IPS DF 4.7 (cell line): ENCODE data around the gene PRKACA.

ENCODE experiments used
- DNase-seq: peaks from one replicate; pipeline ENCODE4 v3.0.0-alpha.2; 2013; ENCODE audit warnings: low spot score; ENCODE audit errors: extremely low read depth

PRKACA gene

DNA sequence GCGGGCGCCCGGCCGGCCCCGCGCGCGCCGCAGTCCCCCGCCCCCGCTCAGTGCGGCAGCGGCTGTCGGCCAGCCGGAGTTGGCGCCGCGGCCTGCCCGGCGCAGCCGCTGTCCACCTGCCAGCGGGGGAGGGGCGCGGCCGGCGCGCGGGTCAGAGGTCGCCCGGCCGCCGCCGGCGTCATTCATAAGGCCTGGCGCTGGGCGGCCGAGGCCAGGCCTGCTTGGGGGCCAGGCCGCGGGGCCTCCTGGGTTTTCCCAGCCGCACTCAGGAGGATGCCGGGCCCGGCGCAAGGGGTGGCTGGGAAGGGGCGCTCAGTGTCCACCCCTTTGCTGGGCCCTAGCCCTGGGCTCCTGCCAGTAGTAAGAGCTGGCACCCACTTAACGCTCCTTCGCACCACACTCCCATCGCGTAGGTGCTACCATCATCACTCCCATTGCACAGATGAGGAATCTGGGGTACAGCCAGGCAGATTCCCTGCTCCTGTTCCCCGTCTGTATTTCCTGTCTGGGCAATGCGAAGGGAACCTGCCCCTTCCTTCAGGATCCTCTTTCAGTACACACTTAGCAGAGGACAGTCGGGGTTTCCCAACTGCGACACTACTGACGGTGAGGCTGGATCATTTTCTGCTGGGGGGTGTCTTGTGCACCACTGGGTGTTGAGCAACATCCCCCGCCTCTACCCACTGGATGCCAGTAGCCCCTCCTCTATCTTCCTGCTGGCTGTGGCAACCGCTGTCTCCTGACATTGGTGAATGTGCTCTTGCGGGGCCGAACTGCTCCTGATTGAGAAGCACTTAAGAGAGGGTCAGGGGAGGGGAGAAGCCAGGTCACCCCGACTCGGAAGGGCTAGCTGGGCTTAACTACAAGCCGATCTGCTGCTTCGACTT lies 846 bp upstream of the PRKACA start:
- DNase-seq, result no peak

DNA sequence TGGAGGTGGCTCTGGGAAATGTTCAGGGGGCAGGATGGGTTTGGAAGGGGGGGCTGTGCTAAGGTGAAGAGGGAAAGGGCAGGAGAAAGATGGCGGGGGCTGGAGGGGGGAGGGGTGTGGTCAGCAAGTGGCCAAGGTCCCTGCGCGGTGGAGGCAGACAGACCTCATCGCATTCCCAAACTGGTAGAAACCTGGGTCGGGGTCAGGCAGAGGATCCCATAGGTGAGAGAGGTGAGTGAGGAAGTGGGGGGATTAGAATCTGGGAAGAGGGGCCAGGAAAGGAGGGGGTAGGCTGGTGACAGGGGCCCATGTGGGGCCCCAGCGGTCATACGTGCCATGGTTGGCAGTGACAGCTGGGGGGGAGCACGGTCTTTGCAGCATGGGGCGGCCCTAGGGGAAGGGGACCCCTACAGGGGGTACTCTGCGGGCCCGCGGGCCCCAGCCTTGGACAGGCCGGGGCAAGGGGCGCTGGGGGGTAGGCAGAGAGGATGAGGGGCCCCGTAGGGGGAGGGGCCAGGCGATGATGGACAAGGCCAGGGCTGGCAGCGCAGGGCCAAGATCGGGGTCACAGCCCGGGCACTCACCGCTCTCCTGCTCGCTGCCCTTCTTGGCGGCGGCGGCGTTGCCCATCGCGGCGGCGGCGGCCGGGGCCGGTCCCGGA lies 514 bp downstream of the PRKACA start:
- no peak for DNase-seq

DNA sequence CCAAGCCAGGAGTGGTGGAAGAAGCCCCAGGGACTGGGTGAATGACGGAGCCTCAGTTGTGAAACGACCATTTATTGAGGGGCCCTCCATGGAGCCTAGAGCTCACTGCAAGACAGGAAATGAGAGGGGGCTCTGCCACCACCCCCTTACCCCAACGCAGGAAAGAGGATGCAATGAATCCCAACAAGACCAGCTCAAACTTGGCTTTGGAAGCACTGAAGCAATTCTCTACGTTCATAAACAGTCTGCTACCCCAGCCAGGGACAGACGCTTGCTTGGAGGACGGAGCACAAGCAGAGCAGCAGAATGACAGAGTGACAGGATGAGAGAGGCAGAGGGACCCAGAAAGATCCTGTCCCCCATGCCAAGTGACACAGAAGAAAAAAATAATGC lies 1.0 kb downstream of the PRKACA start:
- no peak for DNase-seq

DNA sequence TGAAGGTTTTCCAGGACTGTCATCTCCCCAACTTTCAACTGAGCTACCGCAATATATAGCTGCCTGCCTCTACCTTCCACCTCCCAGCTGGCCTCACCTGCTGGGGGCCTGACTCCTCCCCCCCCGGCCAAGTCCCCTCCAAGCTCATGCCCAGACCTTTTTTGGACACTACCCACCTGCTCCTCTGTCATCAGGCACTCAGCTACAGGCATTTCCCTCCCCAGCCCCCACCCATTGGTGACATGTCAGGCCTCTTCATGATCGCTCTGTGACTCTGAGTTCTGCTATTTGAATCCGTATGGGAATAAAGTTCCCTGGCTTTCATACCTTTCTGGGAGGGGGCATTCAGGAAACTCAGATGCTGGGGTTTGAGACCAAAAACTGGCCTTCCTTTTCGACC lies 1.8 kb downstream of the PRKACA start:
- no peak for DNase-seq

DNA sequence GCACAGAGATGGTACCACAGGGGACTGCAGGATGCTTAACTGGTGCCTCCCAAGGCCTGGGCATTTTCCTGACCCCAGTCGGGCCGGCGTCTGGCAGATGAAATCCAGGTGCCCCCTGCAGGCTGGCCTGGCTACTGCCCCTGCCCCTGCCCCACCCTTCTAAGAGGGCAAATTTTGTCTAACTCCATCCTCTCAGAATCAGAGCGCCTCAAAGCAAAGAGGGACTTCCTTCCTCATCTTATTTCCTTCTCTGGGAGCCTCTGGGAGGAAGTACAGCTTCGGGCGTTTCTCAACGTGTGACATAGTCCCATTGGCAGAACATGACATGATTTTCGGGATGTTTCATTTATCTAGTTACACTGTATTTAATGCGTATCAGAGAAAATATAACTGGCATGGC lies 2.7 kb downstream of the PRKACA start:
- no peak for DNase-seq

DNA sequence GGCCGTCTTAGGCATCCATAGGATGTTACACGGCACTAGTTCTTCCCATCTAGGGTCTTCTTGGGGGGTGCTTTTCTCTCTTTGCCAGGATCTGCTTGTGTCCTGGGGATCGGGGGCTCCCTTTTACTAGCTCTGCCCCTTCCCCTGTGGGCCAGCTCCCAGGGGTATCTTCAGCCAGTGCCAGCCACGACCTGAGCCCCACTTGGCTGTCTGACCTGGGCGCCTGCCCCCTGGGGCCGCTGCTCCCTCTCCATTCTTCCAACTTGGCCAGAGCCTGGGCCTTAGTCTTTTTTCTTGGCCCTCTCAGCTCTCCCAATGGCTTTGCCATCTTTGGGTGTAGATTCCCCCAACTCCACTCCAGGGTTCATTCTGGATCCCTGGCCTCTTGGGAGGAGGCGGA lies 3.1 kb downstream of the PRKACA start:
- DNase-seq, result no peak

DNA sequence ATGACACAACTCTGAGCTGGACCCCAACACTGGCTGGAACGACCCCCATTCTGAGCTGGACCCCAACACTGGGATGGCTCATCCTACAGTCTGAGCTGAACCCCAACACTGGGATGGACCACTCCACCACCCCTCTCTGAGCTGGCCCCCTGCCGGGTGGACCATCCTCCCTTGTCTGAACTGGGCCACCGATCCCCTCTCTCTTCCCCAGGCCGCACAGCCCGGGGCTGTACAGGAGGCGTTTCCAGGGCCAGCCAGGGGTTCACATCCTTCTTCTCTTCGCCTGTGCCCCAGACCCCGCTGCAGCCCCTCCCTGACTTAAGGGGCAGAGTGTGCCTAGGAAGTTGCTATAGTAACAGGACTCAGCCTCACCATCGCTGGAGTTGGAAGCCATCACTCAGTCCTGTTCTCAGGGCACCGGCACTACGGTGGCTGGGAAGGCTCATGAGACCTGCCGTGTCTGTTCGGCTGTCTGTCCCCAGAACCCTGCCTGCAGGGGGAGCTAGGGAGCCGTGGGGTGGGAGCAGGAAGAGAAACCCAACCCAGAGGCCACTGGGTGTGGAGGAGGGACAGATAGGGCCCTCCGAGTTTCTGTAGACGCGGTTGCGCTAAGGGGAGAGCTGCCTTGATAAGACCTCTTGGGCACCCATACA lies 3.7 kb downstream of the PRKACA start:
- no peak for DNase-seq

DNA sequence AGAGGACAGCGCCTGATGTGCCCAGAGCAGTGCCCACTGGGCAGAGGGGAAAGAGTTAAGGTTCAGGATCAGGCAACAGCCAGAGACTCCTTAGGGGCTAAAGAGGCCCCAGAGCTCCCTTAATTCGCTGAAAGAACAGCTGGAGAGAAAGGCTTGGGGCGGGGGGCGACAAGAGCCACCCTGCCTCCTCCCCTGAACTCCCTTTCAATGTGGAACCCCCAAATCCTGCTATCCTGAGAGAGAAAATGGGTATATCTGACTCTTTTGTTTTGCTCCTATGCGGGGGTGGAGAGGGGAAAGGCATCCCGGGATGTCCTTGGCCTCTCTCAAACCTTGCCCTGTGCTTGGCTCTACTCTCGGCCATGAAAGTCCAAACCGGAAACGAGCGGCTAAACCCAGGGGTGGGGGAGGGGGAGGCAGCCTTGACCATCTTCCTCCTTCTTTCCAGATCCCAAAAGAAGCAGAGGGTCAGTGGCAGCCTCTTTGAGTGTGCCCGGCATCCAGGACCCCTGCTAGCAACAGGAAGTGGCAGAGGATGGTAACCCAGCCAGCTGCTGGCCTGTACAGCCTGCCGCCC lies 4.7 kb downstream of the PRKACA start:
- DNase-seq, result no peak

DNA sequence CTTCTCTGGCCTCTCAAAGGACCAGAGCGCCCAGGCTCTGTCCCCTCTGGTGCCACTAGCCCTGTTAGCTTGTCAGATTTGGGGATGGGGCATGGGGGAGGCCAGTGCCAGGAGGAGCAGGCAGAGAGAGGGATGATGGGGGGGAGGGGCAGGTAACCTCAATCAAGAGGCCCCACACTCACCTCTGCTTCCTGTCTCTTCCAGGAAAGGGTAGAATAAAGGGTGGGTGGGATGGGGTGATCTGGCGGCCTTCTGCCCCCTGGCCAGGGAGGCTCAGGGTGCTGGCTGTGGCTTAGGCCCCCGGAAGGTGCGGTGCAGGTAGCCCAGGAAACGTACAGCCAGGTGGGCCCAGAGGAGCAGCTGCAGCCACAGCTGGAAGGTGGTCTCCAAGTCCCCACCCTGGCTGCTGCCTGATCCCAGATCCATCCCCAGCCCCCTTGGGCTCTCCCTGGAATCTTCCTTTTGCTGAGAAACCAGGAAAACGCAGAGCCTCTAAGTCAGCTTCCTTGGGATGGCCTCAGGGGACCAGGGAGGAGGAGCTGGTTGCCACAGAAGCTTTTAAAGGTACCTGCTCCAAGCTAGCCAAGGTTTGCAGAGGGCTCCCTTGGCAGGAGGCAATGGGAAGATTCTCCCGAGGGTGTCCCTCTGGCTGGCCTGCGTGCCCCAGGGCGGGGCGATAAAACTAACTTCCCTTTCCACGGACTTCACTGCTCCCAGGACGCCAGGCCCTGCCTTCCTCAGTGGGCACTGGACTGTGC lies 5.3 kb downstream of the PRKACA start:
- DNase-seq, result no peak

DNA sequence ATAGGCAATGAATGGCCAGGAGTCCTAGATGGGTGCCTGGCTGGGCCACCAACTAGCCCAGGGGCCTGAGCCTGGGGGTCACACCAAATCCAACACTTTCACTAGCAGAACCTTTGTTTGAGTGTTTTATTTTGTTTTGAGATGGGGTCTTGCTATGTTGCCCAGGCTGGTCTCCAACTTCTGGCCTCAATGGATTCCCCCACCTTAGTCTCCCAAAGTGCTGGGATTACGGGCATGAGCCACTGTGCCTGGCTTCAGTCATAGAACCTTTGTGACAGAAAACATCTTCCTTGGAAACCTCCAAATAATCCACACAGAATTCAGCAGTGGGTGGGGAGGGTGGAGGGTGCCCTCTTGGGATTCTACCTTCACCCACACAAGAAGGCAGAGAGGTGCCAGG lies 6.1 kb downstream of the PRKACA start:
- DNase-seq, result no peak

DNA sequence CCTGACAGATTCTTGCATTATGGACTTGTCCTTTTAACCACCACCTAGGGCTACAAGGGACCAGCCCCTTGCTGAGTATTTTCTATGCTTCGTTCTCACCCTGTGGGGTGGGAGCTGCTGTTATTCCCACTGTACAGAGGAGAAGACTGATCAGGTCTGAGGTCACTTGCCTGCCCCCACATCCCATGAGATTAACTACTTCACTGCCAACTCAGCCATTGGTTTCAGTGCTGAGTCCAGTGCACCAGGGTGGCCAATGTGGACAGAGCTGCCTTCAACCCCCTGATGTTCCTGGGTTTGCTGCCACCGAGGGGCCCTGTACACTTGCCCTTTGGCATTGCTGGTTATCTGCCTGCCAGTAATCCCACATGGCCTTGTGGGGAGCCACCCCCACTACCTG lies 6.9 kb downstream of the PRKACA start:
- no peak for DNase-seq

DNA sequence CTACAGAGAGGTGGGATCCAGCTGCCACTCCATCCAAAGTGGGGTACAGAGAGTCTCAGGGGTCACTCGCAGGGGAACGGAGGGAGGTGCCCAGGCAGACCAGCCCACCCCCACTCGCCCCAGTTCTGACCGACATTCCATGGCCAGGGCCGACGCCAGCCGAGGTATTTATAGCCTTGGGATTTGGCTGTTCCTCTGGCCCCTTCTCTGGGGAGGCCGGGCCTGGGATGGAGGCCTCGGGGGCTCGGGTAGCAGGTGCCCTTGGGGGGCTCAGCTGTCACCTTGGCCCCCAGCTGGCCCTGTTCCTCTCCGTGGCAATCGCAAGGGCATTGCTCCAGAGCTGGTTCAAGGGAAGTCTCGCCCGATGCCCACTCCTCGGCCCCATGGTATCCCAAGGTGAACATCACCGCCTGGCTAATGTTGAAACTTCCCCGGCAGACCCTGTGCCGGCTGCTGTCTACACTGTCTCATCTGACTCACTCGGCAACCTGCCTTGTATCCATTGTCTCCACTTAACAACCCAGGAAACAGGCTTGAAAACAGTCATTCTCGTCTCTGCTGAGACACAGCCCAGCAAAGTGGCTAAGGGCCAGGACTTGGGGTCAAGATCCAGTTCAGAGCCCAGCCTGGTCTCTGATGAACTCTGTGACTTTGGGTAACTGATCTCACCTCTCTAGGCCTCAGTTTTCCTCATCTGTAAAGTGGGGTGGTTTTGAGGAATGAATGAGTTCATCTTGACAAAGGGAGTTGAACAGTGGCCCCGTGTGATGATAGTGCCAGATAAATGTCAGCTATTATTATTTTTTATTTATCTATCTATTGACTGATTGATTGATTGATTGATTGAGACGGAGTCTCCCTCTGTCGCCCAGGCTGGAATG lies 9.7 kb downstream of the PRKACA start:
- no peak for DNase-seq

DNA sequence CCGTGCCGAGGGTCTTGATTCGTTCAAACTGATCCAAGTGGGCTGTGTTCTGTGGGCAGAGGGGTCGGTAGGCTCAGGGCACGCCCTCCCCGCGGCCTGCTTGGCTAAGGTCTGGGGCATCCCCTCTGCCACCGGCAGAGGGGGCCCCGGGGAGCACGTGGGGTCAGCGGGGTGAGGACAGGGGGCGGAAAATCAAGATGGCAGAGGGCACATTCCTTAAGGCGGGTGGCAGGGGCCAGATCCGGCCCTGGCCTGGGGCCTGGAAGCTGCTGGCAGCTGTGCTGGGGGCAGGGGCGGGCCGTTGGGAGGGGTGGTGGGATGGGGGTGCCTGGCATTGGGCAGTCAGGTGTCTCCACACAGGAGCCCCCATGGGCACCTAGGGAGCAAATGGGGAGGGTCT lies 10.7 kb downstream of the PRKACA start:
- DNase-seq, result no peak

DNA sequence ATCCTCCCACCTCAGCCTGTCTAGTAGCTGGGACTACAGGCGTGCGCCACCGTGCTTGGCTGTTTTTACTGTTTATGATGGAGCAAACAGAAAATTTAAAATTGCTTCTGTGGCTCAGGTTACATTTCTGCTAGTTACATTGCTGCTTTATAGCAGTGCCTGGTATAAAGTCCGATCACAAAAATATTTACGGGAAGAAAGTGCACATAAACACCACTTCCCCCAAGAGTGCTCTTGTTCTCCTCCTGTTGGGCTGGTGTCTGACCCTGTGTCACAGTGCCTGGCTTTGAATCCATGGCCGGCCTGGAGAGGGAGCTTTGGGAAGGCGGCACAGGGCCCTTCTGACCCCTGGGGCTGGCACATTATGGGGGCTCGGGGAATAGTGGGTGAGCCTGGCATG lies 11.9 kb downstream of the PRKACA start:
- DNase-seq, result no peak

DNA sequence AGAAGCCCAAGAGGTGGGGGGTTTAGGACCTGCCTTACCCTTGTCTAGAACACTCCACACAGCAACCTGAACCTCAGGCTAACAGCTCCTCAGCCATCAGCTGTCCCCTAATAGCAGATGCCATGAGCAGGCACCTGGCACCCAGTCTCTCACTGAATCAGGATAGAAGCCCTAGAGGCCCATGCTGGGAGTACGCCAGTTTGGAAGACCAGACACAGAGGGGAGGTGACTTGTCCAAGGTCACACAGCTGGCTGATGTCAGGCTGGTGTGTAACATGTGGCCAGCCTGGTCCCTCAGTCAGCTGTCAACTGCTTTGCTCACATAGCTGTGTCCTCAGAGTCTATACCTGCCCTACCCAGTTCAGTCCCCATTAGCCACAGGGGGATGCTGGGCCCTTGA lies 14.3 kb downstream of the PRKACA start:
- no peak for DNase-seq

DNA sequence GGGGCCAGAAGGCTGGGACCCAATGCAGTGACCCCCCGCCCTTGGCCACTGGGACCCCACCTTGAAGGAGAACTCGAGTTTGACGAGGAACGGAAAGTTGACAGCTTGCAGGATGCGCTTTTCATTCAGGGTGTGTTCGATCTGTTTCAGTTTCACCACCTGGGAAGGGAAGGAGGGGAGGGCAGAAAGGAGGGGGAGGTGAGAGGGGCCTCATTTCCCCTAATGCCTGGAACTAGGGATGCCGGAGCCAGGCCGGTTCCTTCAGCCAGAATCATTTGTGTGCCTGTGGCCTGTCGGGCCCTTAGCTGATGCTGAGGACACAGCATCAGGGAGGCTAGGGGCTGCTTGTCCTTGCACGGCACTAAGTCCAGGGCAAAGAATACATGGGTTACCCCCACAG lies 14.8 kb downstream of the PRKACA start:
- no peak for DNase-seq

DNA sequence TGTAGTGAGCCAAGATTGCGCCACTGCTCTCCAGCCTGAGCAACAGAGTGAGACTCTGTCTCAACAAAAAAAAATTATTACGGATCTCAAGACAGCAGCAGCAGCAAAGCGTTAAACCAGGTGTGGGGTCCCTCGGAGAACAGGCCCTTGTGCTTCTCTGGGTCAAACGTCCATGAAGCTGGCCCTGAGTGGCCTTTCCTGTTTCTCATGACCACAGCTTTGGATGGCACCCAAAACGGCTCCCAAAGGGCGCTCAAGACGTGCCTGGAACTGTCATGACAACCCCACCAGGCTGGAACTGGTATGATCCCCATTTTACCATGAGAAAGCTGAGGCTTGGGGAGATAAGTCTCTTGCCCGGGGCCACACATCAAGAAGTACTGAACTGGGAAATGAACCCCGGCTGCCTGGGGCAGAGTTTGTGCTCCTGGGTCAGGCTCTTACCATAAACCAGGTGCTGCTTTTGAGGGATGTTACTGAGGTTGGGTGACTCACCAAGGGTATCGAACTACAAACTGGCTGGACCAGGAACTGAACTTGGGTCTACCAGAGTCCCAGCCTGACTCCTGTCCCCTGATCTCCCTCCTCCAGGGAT lies 15.4 kb downstream of the PRKACA start:
- no peak for DNase-seq

DNA sequence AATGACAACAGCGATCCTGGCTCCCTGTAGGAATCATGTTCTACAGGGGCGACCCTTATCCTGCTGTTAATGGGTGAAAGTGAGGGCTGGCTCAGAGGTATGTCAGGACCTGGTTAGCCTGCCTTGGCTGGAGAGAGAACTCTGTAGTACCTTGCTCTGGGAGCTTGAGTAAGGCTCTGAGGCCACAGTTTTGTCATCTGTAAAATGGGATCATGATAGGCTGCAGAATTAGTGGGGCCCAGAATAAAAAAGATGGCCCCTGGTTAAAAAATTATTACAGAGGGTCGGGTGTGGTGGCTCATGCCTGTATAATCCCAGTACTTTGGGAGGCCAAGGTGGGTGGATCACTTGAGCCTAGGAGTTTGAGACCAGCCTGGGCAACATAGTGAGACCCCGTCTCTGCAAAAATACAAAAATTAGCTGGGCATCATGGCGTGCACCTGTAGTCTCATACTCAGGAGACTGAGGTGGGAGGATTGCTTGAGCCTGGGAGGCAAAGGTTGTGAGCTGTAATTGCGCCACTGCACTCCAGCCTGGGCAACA lies 16.5 kb downstream of the PRKACA start:
- no peak for DNase-seq

DNA sequence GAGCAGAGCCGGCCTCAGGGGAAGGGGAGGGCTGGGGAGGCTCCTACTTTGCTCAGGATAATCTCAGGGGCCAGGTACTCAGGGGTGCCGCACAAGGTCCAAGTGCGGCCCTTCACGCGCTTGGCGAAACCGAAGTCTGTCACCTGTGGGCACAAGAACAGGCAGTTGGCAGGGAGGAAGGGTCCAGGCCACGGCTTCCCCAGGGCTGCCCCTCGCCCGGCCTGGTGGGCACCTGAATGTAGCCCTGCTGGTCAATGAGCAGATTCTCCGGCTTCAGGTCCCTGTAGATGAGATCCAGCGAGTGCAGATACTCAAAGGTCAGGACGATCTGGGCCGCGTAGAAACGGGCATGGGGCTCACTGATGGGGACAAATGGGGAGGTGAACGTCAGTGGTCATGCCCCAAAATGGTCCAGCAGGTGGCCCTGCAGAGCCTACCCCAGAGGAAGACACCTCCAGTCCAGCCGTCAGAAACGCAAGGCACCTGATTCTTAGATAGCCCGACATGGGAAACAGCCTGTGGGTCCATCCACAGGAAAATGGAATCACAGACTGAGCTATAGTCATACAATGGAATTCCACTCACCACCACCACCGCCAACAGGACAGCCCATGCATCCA lies 19.9 kb downstream of the PRKACA start:
- DNase-seq, result no peak
